Kidney glomerular epithelial cell (primary cell): Measurements from ENCODE around the gene C7orf33.
A peak's percentile ranks its signal among the peaks of the same experiment; 100 is the strongest.

ENCODE experiments used
- DNase-seq: peaks from one replicate; lab custom pipeline; 2025; lab: John Stamatoyannopoulos, UW

C7orf33 gene

GRCh38 chr7:148628011-148628410 lies 37.4 kb downstream of the C7orf33 start:
- DNase-seq: no peak

- no peak for DNase-seq
Measured at GRCh38 chr7:148630078-148630477, 39.5 kb downstream of the C7orf33 start.

- no peak for DNase-seq
Measured at GRCh38 chr7:148633761-148634160, 43.2 kb downstream of the C7orf33 start.

- DNase-seq: no peak
Measured at GRCh38 chr7:148637094-148637493, 46.5 kb downstream of the C7orf33 start.

GRCh38 chr7:148645898-148646297 lies 55.3 kb downstream of the C7orf33 start:
- no peak for DNase-seq

- peak; percentile 87 for DNase-seq
Measured at GRCh38 chr7:148650232-148650858, 59.8 kb downstream of the C7orf33 start.

GRCh38 chr7:148652773-148653172 lies 62.2 kb downstream of the C7orf33 start:
- no peak for DNase-seq

- DNase-seq: no peak
Measured at GRCh38 chr7:148657929-148658328, 67.4 kb downstream of the C7orf33 start.

- no peak for DNase-seq
Measured at GRCh38 chr7:148661471-148661870, 70.9 kb downstream of the C7orf33 start.

GRCh38 chr7:148662646-148663045 lies 72.1 kb downstream of the C7orf33 start:
- DNase-seq: no peak

GRCh38 chr7:148664324-148664723 lies 73.8 kb downstream of the C7orf33 start:
- no peak for DNase-seq

- no peak for DNase-seq
Measured at GRCh38 chr7:148665221-148665620, 74.7 kb downstream of the C7orf33 start.
